HG02588 (cell line): Measurements from ENCODE around the gene MXI1.
"Not testable (repeated sequence)": the region's sequence is repeated elsewhere in the genome, so short reads cannot be mapped to it uniquely, and the experiment has no call there.

ENCODE experiments used
- ATAC-seq: cut with Tn5 transposase; IDR thresholded peaks from one replicate; pipeline ENCODE4 v1.9.1; 2021; ENCODE audit warnings: mild to moderate bottlenecking, moderate library complexity; ENCODE audit not compliant: unreplicated experiment

MXI1 gene

GRCh38 chr10:110237894-110238480, 30.6 kb downstream of the MXI1 start:
- no peak for ATAC-seq

DNA sequence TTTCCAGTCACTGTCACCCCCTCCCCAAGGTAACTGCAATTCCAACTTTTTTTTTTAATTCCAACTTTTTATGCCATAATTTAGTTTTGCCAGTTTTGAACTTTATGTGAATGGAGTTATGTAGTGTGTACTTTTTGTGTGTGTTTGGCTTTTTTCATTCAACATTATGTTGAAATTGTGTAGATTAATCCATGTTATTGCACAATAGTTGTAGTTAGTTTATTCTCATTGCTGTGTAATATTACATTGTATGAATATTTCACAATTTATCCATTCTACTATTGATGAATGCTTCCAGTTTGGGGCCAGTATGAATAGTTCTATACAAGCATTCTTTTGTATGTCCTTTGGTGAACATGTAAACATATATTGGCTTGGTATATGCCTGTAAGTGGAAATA, 32.5 kb downstream of the MXI1 start:
- ATAC-seq = no peak

- ATAC-seq = no peak
Measured at GRCh38 chr10:110241407-110241806, 34.0 kb downstream of the MXI1 start.

DNA sequence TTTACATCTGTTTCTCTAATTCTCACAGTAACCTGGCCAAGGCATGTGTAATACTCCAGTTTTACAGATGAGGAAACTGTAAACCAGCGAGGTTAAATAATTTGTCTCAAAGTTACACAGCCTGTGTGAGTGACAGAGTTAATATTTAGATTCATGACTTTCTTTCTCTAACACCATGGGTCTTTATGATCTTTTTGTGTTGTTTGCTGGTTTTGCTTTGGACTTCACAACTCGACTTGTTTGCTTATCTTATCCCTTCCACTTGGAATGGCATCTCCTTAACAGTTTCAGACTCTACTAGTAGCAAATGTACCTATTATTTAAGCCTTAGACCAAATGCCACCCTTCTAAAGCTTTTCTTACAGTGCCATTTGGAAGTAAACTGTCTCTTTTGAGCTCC, 34.4 kb downstream of the MXI1 start:
- no peak for ATAC-seq

DNA sequence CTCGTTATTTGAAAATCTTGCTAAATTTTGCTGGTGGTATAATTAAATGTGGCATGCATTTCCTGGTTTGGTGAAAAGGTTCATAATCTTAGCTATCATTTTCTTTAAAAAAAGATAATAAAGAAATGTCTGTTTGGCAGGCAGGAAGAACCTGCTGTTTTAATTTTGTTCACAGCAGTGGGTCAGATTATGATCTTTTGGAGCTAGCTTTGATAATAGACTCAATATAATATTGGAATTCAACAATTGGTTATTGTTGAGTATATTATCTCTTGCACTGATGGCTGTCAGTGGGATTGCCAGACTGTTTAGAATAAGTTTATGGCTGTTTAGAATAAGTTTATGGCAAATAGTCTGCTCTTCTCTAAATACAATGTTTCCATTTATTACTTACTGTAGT, 35.1 kb downstream of the MXI1 start:
- ATAC-seq = no peak

DNA sequence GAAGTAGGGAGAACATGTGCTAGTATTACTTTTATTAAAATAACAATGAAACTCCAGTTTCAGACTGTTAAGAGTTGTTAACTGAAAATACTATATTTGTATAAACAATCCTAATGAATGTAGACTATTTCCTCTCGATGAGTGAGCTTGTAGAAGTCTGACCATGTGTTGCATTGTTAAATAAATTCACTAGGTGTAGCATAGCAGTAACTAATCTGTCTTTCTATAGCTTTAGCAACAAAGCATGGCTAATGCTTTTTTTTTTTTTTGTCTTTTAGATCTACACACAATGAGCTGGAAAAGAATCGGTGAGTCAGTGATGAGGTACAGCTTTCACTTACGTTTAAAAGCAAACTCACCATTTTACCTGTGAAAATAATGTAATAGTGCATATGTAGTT, 37.1 kb downstream of the MXI1 start:
- no peak for ATAC-seq

GRCh38 chr10:110247833-110248232, 40.4 kb downstream of the MXI1 start:
- not testable (repeated sequence) for ATAC-seq

DNA sequence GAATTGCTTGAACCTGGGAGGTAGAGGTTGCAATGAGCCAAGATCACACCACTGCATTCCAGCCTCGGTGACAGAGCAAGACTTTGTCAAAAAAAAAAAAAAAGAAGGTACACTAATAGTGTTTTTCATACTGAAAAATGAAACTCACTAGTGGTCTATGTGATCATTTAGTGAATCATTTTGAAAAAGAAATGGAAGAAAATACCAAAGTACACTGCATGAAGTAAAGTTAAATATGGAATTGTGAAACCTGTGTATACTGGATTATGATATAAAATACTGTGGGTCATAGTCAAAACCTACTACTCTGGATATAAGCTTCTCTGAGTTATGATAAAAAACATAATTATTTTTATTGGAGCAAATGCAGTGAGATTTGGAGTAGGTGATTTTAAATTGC, 42.1 kb downstream of the MXI1 start:
- ATAC-seq = peak; percentile 56

DNA sequence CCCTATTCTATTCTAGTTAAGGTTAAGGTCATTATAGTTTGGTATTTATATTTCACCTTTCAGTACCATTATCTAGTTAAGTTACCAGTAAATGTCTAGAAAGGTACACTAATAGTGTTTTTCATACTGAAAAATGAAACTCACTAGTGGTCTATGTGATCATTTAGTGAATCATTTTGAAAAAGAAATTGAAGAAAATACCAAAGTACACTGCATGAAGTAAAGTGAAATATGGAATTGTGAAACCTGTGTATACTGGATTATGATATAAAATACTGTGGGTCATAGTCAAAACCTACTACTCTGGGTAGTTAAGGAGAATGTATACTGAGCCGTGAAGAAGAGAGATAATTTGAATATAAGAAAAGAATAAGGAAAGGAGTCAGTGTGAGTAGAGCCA, 44.0 kb downstream of the MXI1 start:
- peak; percentile 86 for ATAC-seq

DNA sequence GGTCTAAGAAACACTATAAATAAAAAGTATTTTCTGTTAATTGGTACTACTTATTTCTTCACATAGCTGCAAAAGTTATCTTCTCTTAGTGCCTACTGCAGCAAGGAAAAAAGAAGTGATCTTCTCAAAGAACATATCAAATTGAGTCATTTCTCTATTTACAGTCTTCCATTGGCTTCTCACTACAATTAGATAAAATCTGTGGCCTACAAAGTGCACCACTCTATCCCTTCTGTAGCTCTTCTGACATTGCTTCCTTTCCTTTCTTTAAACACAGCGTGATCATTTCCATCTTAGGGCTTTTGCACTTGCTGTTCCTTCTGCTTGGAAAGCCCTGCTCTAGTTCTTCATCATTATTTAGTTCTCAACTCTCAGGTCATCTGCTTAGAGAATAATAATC, 44.7 kb downstream of the MXI1 start:
- no peak for ATAC-seq

DNA sequence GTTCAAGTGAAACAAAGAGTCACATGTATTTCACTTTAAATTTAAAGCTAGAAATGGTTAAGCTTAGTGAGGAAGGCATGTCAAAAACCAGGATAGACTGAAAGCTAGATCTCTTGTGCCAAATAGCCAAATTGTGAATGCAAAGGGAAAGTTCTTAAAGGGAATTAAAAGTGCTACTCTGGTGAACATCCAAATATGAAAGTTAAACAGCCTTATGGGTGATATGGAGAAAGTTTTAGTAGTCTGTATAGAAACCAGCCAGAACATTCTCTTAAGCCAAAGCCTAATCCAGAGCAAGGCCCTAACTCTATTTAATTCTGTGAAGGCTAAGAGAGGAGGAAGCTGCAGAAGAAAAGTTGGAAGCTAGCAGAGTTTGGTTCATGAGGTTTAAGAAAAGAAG, 47.1 kb downstream of the MXI1 start:
- ATAC-seq = no peak

- ATAC-seq = no peak
Measured at GRCh38 chr10:110258542-110258941, 51.1 kb downstream of the MXI1 start.

DNA sequence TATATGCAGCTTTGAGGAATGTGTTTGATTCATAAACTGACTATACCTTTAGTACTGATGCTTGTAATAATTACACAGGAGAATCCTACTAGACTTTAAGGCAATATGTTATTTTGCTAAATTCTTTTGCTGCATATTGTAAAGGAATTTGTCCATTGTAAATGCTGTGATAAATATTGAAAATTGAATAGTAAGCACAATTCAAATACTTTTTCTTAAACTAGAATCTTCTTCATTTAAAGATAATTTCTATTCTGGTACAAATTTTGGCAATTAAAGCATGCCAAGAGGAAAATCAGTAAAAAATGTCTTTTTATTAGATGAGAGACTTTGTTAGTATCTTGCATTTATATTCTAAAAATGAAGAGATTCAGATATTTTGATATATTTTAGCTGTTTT, 51.9 kb downstream of the MXI1 start:
- ATAC-seq = no peak

DNA sequence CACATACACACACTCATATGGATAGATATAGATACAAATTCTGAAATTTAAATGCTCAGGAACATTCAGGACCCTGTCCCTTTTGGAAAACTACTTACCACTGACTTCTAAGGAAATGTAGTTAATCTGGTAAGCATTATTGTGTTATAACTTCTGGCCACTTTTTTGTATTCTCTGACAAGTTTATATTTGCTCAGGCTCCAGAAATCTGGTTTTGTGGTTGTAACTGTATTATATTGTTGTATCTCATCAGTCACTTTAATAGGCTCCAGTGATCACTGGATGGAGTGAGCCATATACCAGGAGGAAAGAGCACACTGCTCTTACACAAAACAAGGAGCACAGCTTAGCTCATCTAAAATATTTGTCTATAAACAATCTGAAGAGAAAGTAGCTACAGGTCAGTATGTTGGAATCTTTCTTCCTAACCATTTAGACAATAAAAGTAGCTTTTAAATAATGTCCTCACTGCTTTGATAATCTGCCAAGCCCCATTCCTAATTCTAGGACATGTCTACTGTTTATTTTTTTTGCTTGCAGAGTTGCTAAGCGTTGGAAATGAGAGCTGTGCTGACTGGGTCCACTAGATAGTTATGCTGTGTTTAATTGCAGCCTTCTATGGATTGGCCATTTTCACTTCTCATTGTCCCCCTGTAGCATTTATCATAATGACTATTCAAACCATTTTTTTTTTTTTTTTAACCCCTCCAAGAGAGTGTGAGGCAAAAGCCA, 53.5 kb downstream of the MXI1 start:
- ATAC-seq = no peak

DNA sequence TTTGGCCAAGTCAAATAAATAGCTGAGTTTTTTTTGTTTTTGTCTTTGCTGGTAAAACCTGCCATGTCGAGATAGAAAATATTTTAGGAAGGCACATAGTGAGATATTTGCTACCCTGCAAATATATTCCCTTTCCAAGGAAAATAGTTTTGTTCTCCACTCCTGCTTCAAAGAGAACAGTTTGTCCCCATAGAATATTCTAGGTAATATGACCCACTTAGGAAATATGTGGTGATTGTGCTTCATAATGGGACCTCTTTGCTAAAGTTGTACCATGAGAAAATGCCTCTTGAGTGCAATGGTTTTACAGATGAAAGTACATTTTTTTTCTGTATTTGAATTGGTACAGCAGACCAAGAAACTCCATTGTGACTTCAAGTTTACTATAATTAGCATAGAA, 55.8 kb downstream of the MXI1 start:
- no peak for ATAC-seq

GRCh38 chr10:110265573-110266193, 58.3 kb downstream of the MXI1 start:
- ATAC-seq = no peak

GRCh38 chr10:110267276-110267675, 59.9 kb downstream of the MXI1 start:
- ATAC-seq = no peak

DNA sequence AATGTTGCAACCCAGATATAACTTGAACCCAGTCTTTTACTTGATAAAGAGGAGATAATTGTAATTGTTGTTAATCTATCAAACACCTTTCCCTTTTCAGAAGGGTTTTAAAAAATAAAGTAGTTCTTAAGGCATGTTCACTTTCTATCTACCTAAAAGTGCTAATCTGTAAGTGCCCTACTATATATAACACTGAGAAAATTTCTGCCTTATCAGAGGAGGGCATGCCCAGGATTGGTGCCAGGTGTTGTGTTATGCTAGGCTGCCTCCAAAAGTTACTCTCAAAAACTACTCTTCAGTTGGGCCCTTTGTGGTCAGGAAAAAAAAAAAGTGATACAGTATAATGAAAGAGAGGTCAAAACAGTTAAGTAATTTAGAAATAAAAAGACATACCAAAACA, 61.0 kb downstream of the MXI1 start:
- ATAC-seq = no peak

GRCh38 chr10:110268971-110269370, 61.6 kb downstream of the MXI1 start:
- no peak for ATAC-seq

- peak; percentile 65 for ATAC-seq
Measured at GRCh38 chr10:110269374-110270318, 62.2 kb downstream of the MXI1 start.

GRCh38 chr10:110272995-110273394, 65.6 kb downstream of the MXI1 start:
- not testable (repeated sequence) for ATAC-seq
